H9 (cell line): ENCODE measurements around the gene CHSY3. TPM values are rescaled to one million over a fixed set of nuclear protein-coding genes. Genes with fewer than 3 reads are reported as not detected.

Experiments
- DNase-seq: peaks from one replicate; pipeline ENCODE4 v3.0.0-alpha.2; 2017
- H2AFZ ChIP-seq: one replicate; pipeline ENCODE4 v1.6.1; 2013; ENCODE audit warnings: mild to moderate bottlenecking, low read length, control low read depth, moderate library complexity
- H2AK5ac ChIP-seq: 2 replicates; pipeline ENCODE4 v1.6.1; 2013; ENCODE audit warnings: low read length, control low read depth, mixed read lengths; ENCODE audit not compliant: insufficient read length
- H2BK120ac ChIP-seq: one replicate; pipeline ENCODE4 v1.6.1; 2013; ENCODE audit warnings: low read depth, mild to moderate bottlenecking, low read length, control low read depth, inconsistent platforms; ENCODE audit not compliant: poor library complexity, severe bottlenecking
- H2BK12ac ChIP-seq: 2 replicates; pipeline ENCODE4 v1.6.1; 2013; ENCODE audit warnings: low read length, control low read depth, mixed read lengths, low read depth; ENCODE audit not compliant: insufficient read length
- H2BK15ac ChIP-seq: 2 replicates; pipeline ENCODE4 v1.6.1; 2013; ENCODE audit warnings: low read depth, low read length, control low read depth
- H2BK20ac ChIP-seq: one replicate; pipeline ENCODE4 v1.6.1; 2013; ENCODE audit warnings: low read depth, mild to moderate bottlenecking, low read length, control low read depth, inconsistent platforms; ENCODE audit not compliant: poor library complexity, severe bottlenecking
- H2BK5ac ChIP-seq: 2 replicates; pipeline ENCODE4 v1.6.1; 2013; ENCODE audit warnings: low read length, control low read depth, mixed read lengths; ENCODE audit not compliant: insufficient read length
- H3K14ac ChIP-seq: 2 replicates; pipeline ENCODE4 v1.6.1; 2013; ENCODE audit warnings: low read length, control low read depth; ENCODE audit not compliant: insufficient read depth
- H3K18ac ChIP-seq: 2 replicates; pipeline ENCODE4 v1.6.1; 2013; ENCODE audit warnings: low read depth, mild to moderate bottlenecking, mixed read lengths, low read length, control low read depth; ENCODE audit not compliant: insufficient read length
- H3K23ac ChIP-seq: 2 replicates; pipeline ENCODE4 v1.6.1; 2013; ENCODE audit warnings: low read length, control low read depth, mixed read lengths, low read depth; ENCODE audit not compliant: insufficient read length
- H3K23me2 ChIP-seq: 2 replicates; pipeline ENCODE4 v1.6.1; 2013; ENCODE audit warnings: low read depth, mild to moderate bottlenecking, mixed read lengths, low read length, control low read depth; ENCODE audit not compliant: insufficient read length, poor library complexity, severe bottlenecking
- H3K27ac ChIP-seq: 2 replicates; pipeline ENCODE4 v1.5.1; 2013; ENCODE audit warnings: low read length, control low read depth, mixed read lengths, low read depth; ENCODE audit not compliant: insufficient read length
- H3K27me3 ChIP-seq: 2 replicates; pipeline ENCODE4 v1.6.1; 2013; ENCODE audit warnings: low read length, control low read depth, inconsistent platforms; ENCODE audit not compliant: insufficient read depth
- H3K4ac ChIP-seq: 2 replicates; pipeline ENCODE4 v1.6.1; 2013; ENCODE audit warnings: low read depth, mild to moderate bottlenecking, control low read depth, inconsistent platforms, low read length, moderate library complexity
- H3K4me1 ChIP-seq: 2 replicates; pipeline ENCODE4 v1.6.1; 2013; ENCODE audit warnings: low read length, control low read depth, inconsistent platforms; ENCODE audit not compliant: insufficient read depth
- H3K4me2 ChIP-seq: 2 replicates; pipeline ENCODE4 v1.6.1; 2013; ENCODE audit warnings: low read length, control low read depth, mixed read lengths; ENCODE audit not compliant: insufficient read length, insufficient read depth
- H3K56ac ChIP-seq: 2 replicates; pipeline ENCODE4 v1.6.1; 2013; ENCODE audit warnings: low read depth, mild to moderate bottlenecking, mixed read lengths, low read length, control low read depth; ENCODE audit not compliant: insufficient read length
- H3K79me1 ChIP-seq: 2 replicates; pipeline ENCODE4 v1.6.1; 2013; ENCODE audit warnings: low read depth, mild to moderate bottlenecking, moderate library complexity, low read length, control low read depth, inconsistent platforms; ENCODE audit not compliant: insufficient read depth, poor library complexity, severe bottlenecking
- H3K79me2 ChIP-seq: 2 replicates; pipeline ENCODE4 v1.6.1; 2013; ENCODE audit warnings: low read length, control low read depth, inconsistent platforms; ENCODE audit not compliant: insufficient read depth
- H3K9ac ChIP-seq: 2 replicates; pipeline ENCODE4 v1.6.1; 2013; ENCODE audit warnings: low read length, control low read depth, mixed read lengths; ENCODE audit not compliant: insufficient read length; ENCODE audit errors: extremely low read depth
- H3K9me3 ChIP-seq: one replicate; pipeline ENCODE4 v1.6.1; 2013; ENCODE audit warnings: low read depth, low read length, inconsistent platforms; ENCODE audit not compliant: control insufficient read depth
- H3T11ph ChIP-seq: one replicate; pipeline ENCODE4 v1.6.1; 2013; ENCODE audit warnings: mild to moderate bottlenecking, low read length, control low read depth, inconsistent platforms
- H4K20me1 ChIP-seq: one replicate; pipeline ENCODE4 v1.6.1; 2013; ENCODE audit not compliant: control insufficient read depth, insufficient read length, insufficient read depth
- H4K5ac ChIP-seq: 2 replicates; pipeline ENCODE4 v1.6.1; 2013; ENCODE audit warnings: low read depth, mild to moderate bottlenecking, mixed read lengths, low read length, control low read depth; ENCODE audit not compliant: insufficient read length
- H4K8ac ChIP-seq: replicated peaks from 2 replicates; pipeline ENCODE4 v1.6.1; 2013; ENCODE audit warnings: low read length, control low read depth, mixed read lengths, low read depth; ENCODE audit not compliant: insufficient read length
- H4K91ac ChIP-seq: 2 replicates; pipeline ENCODE4 v1.6.1; 2013; ENCODE audit warnings: low read depth, mild to moderate bottlenecking, moderate library complexity, mixed read lengths, low read length, control low read depth; ENCODE audit not compliant: insufficient read length
- H3K27ac Mint-ChIP-seq, 3 experiments: 2 replicates in 2 of 3; 3 replicates in 1 of 3; pipeline ENCODE4 v1.8.0; 2020 to 2021; ENCODE audit warnings: mixed read lengths in 3 of 3, mild to moderate bottlenecking in 1 of 3, moderate library complexity in 1 of 3
- H3K27me3 Mint-ChIP-seq: 2 replicates; pipeline ENCODE4 v1.8.0; 2021; ENCODE audit warnings: low read depth, mild to moderate bottlenecking, moderate library complexity, mixed read lengths
- H3K36me3 Mint-ChIP-seq, 3 experiments: 2 replicates in 2 of 3; 3 replicates in 1 of 3; pipeline ENCODE4 v1.8.0; 2020 to 2021; ENCODE audit warnings: low read depth in 3 of 3, mixed read lengths in 3 of 3; ENCODE audit not compliant: insufficient read depth in 1 of 3
- H3K4me1 Mint-ChIP-seq, 2 experiments: 2 replicates each; pipeline ENCODE4 v1.8.0; 2020; ENCODE audit warnings: mixed read lengths in 2 of 2
- H3K4me3 Mint-ChIP-seq, 2 experiments: 2 replicates in 1 of 2; 3 replicates in 1 of 2; pipeline ENCODE4 v1.8.0; 2020 to 2021; ENCODE audit warnings: mild to moderate bottlenecking in 2 of 2, mixed read lengths in 2 of 2, moderate library complexity in 1 of 2
- H3K9me3 Mint-ChIP-seq, 2 experiments: 2 replicates in 1 of 2; 3 replicates in 1 of 2; pipeline ENCODE4 v1.8.0; 2020; ENCODE audit warnings: mild to moderate bottlenecking in 2 of 2, mixed read lengths in 2 of 2, moderate library complexity in 1 of 2
- CTCF ChIP-seq: fragments of 200-600 bp; sonication (generic); conservative IDR thresholded peaks from 3 replicates; pipeline ENCODE4 v1.8.0; 2021; ENCODE audit warnings: antibody characterized with exemption, mild to moderate bottlenecking
- WGBS: extraction: QIAGEN DNeasy Blood & Tissue Kit; methylation state at CpG from one replicate; pipeline ENCODE4 v1.1.7; 2013; ENCODE audit warnings: missing lambda C conversion rate, low lambda C conversion rate, mixed read lengths; ENCODE audit not compliant: insufficient read length; ENCODE audit errors: extremely low coverage; 5-methylcytosine and 5-hydroxymethylcytosine counted together
- total RNA-seq: library from RNA; stranded (reverse); gene quantifications from 2 replicates; pipeline ENCODE4 v1.2.1, GENCODE V29; 2021

CHSY3 gene
- total RNA-seq, 1 experiment from 2014 or later: 0.37 TPM

- no peak overlapping the region for H2BK5ac ChIP-seq
- H2AK5ac ChIP-seq: no peak overlapping the region
- no peak overlapping the region for H3K56ac ChIP-seq
- no peak overlapping the region for H4K8ac ChIP-seq
- no peak overlapping the region for H3K4me3 Mint-ChIP-seq
- peaks cover 0 to 14% of the 10 kb centered on the region in 2 experiments; a peak in 2 of 5 replicates for H3K9me3 Mint-ChIP-seq
- no peak overlapping the region for H2BK20ac ChIP-seq
- no peak overlapping the region for H2AFZ ChIP-seq
- H2BK12ac ChIP-seq: no peak overlapping the region
- no peaks in the 10 kb centered on the region for H4K20me1 ChIP-seq
- H4K91ac ChIP-seq: no peak overlapping the region
- no peaks in the 10 kb centered on the region for H3K4me1 ChIP-seq
- no peaks in the 10 kb centered on the region for H3K4me1 Mint-ChIP-seq
- H3K9me3 ChIP-seq: no peaks in the 10 kb centered on the region
- H3T11ph ChIP-seq: no peak overlapping the region
- WGBS: no CpG with 5 or more reads among the region's 3 CpGs
- no peaks in the 10 kb centered on the region for H3K79me2 ChIP-seq
- peak; percentile 57 for DNase-seq
- no peak overlapping the region for H3K4me2 ChIP-seq
- no peaks in the 10 kb centered on the region for H3K23me2 ChIP-seq
- no peaks in the 10 kb centered on the region for H3K27me3 Mint-ChIP-seq
- no peak overlapping the region for H3K9ac ChIP-seq
- no peak overlapping the region for H3K27ac ChIP-seq
- TF ChIP-seq CTCF: peak; percentile 63; the same call in 2 of the 3 replicates
- no peak overlapping the region for H4K5ac ChIP-seq
- no peak overlapping the region for H3K27ac Mint-ChIP-seq
- H3K14ac ChIP-seq: no peak overlapping the region
- no peaks in the 10 kb centered on the region for H3K79me1 ChIP-seq
- no peaks in the 10 kb centered on the region for H3K27me3 ChIP-seq
- no peak overlapping the region for H3K23ac ChIP-seq
- 0 out of 7 replicates have a peak, but pooled peaks cover 0 to 3% (median 0%) of the 10 kb centered on the region in 3 experiments for H3K36me3 Mint-ChIP-seq
- no peak overlapping the region for H2BK120ac ChIP-seq
- H3K4ac ChIP-seq: no peak overlapping the region
- H2BK15ac ChIP-seq: no peak overlapping the region
- H3K18ac ChIP-seq: no peak overlapping the region
These were observed 294.7 kb downstream of the CHSY3 start for GRCh38 chr5:130198927-130199326.
